K562 (cell line): Measurements from ENCODE around the gene PYROXD2. TPM values are rescaled to one million over a fixed set of nuclear protein-coding genes. Genes with fewer than 3 reads are reported as not detected.

ENCODE experiments used
- ATAC-seq: fragments of 200-7000 bp; cut with Tn5 transposase; 3 replicates; pipeline ENCODE4 v1.9.1; 2020; ENCODE audit warnings: moderate library complexity
- BruUV-seq: library from RNA; stranded (reverse); fragments of 400-500 nt; replicated peaks from 2 replicates; lab custom pipeline; 2021; lab: Mats Ljungman, UMichigan
- CTCF ChIA-PET: fragments of 300-600 bp; formaldehyde crosslinking; extraction: SDS; loops from one replicate; lab custom pipeline; 2021; ENCODE audit warnings: low intra/inter-chr PET ratio; lab: Yijun Ruan, JAX
- POLR2A ChIA-PET: fragments of 300-600, 350-650 bp; sonication (Branson Sonifier 250); formaldehyde crosslinking; extraction: SDS; loops from one replicate; lab custom pipeline; 2021; ENCODE audit warnings: antibody characterized with exemption, inconsistent platforms; lab: Yijun Ruan, JAX
- DNase-seq, 4 experiments: peaks; one replicate each; pipeline versions ENCODE4 v3.0.0 to v3.0.0-alpha.2; 2011 to 2018; ENCODE audit warnings: low spot score in 3 of 4, mixed read lengths in 3 of 4; ENCODE audit errors: extremely low read depth in 1 of 4
- FAIRE-seq: peaks from 2 replicates; lab custom pipeline; 2011; peaks lifted over from hg19 to GRCh38; lab: Jason Lieb, UNC
- H2AFZ ChIP-seq: 2 replicates; pipeline ENCODE4 v1.6.0; 2011; ENCODE audit warnings: low read depth, low read length, control low read depth, inconsistent platforms
- H3K27ac ChIP-seq: fragments of 200-600 bp; 3 replicates; pipeline ENCODE4 v1.8.0; 2011; ENCODE audit warnings: low read depth, mild to moderate bottlenecking, control low read depth, inconsistent platforms, low read length, moderate library complexity, mixed read lengths; ENCODE audit errors: extremely low read depth
- H3K27me3 ChIP-seq, 2 experiments: fragments of 300-600 bp in 1 of 2; 2 replicates in 1 of 2; 3 replicates in 1 of 2; pipeline versions ENCODE4 v1.6.0 to v1.8.0; 2011; ENCODE audit warnings: inconsistent platforms in 2 of 2, low read length in 2 of 2, mild to moderate bottlenecking in 1 of 2, mixed read lengths in 1 of 2, moderate library complexity in 1 of 2; ENCODE audit not compliant: control insufficient read depth in 2 of 2, insufficient read depth in 2 of 2
- H3K36me3 ChIP-seq: fragments of 300-600 bp; 3 replicates; pipeline ENCODE4 v1.8.0; 2011; ENCODE audit warnings: mild to moderate bottlenecking, low read length, inconsistent platforms; ENCODE audit not compliant: control insufficient read depth, insufficient read depth
- H3K4me1 ChIP-seq, 2 experiments: fragments of 200-600 bp in 1 of 2; replicated peaks in 1 of 2; 2 replicates in 1 of 2; 3 replicates in 1 of 2; pipeline versions ENCODE4 v1.5.1 to v1.8.0; 2011; ENCODE audit warnings: inconsistent platforms in 2 of 2, low read length in 2 of 2, mild to moderate bottlenecking in 1 of 2, mixed read lengths in 1 of 2, moderate library complexity in 1 of 2; ENCODE audit not compliant: control insufficient read depth in 2 of 2, insufficient read depth in 2 of 2
- H3K4me2 ChIP-seq: 2 replicates; pipeline ENCODE4 v1.6.1; 2011; ENCODE audit warnings: low read length, control low read depth, inconsistent platforms, mixed read lengths; ENCODE audit not compliant: insufficient read depth
- H3K4me3 ChIP-seq: fragments of 200-600 bp; sonication (generic), shearing (Covaris generic); 2 replicates; pipeline ENCODE4 v1.5.1; 2016; ENCODE audit warnings: control low read depth, inconsistent platforms
- H3K79me2 ChIP-seq: fragments of 200-600 bp; 3 replicates; pipeline ENCODE4 v1.8.0; 2011; ENCODE audit warnings: low read length, inconsistent platforms; ENCODE audit not compliant: control insufficient read depth, insufficient read depth
- H3K9ac ChIP-seq, 2 experiments: 2 replicates each; pipeline versions ENCODE4 v1.6.0 to v1.6.1; 2011; ENCODE audit warnings: low read depth in 2 of 2, low read length in 2 of 2, control low read depth in 1 of 2, inconsistent platforms in 1 of 2, mild to moderate bottlenecking in 1 of 2, mixed read lengths in 1 of 2; ENCODE audit not compliant: insufficient read depth in 1 of 2
- H3K9me1 ChIP-seq: one replicate; pipeline ENCODE4 v1.6.0; 2011; ENCODE audit warnings: inconsistent platforms, mild to moderate bottlenecking, low read length, moderate library complexity; ENCODE audit not compliant: control insufficient read depth, insufficient read depth
- H3K9me3 ChIP-seq: replicated peaks from 2 replicates; pipeline ENCODE4 v1.5.1; 2011; ENCODE audit warnings: low read depth, low read length, inconsistent platforms; ENCODE audit not compliant: control insufficient read depth, insufficient read depth
- H4K20me1 ChIP-seq: replicated peaks from 2 replicates; pipeline ENCODE4 v1.6.1; 2011; ENCODE audit warnings: low read length, inconsistent platforms, mixed read lengths; ENCODE audit not compliant: control insufficient read depth, insufficient read depth
- CHCHD3 ChIP-seq: fragments of 250-450 bp; sonication (Bioruptor Pico); IDR thresholded peaks from 2 replicates; pipeline ENCODE4 v2.1.2; 2022; ENCODE audit warnings: mild to moderate bottlenecking
- CREB3 ChIP-seq: fragments of 450-650 bp; conservative IDR thresholded peaks from 2 replicates; pipeline ENCODE4 v1.6.1; 2016; ENCODE audit warnings: missing genetic modification characterization, low read depth, mild to moderate bottlenecking, missing compliant biosample characterization, moderate library complexity
- KAT8 ChIP-seq: fragments of 450-650 bp; IDR thresholded peaks from 2 replicates; pipeline ENCODE4 v1.6.1; 2016; ENCODE audit warnings: low read depth, mild to moderate bottlenecking
- MCM2 ChIP-seq: fragments of 450-650 bp; IDR thresholded peaks from 2 replicates; pipeline ENCODE4 v1.6.1; 2017; ENCODE audit warnings: low read depth, mild to moderate bottlenecking
- NELFE ChIP-seq: IDR thresholded peaks from 2 replicates; pipeline ENCODE4 v1.6.1; 2011; ENCODE audit warnings: mild to moderate bottlenecking; ENCODE audit not compliant: insufficient read depth, insufficient read length
- NR2C2 ChIP-seq, 2 experiments: fragments of 200-800 bp in 1 of 2; sonication (Bioruptor generic) in 1 of 2; sonication (generic) in 1 of 2; formaldehyde crosslinking in 1 of 2; IDR thresholded peaks; 2 replicates each; pipeline versions ENCODE4 v1.6.1 to v1.8.0; 2016 to 2022; ENCODE audit warnings: mild to moderate bottlenecking in 1 of 2, missing compliant biosample characterization in 1 of 2, missing genetic modification characterization in 1 of 2, missing genetic modification reagents in 1 of 2
- PHF21A ChIP-seq: fragments of 450-650 bp; IDR thresholded peaks from 2 replicates; pipeline ENCODE4 v1.6.1; 2017; ENCODE audit warnings: low read depth, borderline replicate concordance
- POLR2A ChIP-seq: fragments of 450-650 bp; conservative IDR thresholded peaks from 2 replicates; pipeline ENCODE4 v1.6.1; 2016
- PRPF4 ChIP-seq: fragments of 200-400 bp; formaldehyde crosslinking; IDR thresholded peaks from one replicate; pipeline ENCODE4 v1.6.1; 2017; ENCODE audit warnings: low read length, low read depth, mild to moderate bottlenecking; ENCODE audit not compliant: insufficient read depth, poor library complexity, severe bottlenecking
- SFPQ ChIP-seq: fragments of 200-400 bp; formaldehyde crosslinking; IDR thresholded peaks from 2 replicates; pipeline ENCODE4 v1.6.1; 2017; ENCODE audit warnings: mild to moderate bottlenecking, low read depth, low read length, moderate library complexity
- TEAD1 ChIP-seq, 2 experiments: fragments of 450-650 bp in 1 of 2; sonication (generic) in 1 of 2; formaldehyde crosslinking; IDR thresholded peaks; 2 replicates each; pipeline versions ENCODE4 v1.4.0 to v1.8.0; 2020 to 2022; ENCODE audit warnings: mild to moderate bottlenecking in 2 of 2, missing genetic modification reagents in 1 of 2
- ZC3H11A ChIP-seq: IDR thresholded peaks from 2 replicates; pipeline ENCODE4 v1.6.1; 2012; ENCODE audit warnings: low read depth, low read length, improper control_type of control experiment
- ZNF282 ChIP-seq: sonication (generic); formaldehyde crosslinking; IDR thresholded peaks from 2 replicates; pipeline ENCODE4 v1.8.1; 2023; ENCODE audit warnings: missing genetic modification reagents
- WGBS: fragments of 100-300 bp; shearing (Covaris generic); methylation state at CpG from one replicate; pipeline ENCODE4 v1.1.6; 2016; ENCODE audit warnings: low coverage, mixed read lengths; ENCODE audit not compliant: insufficient coverage; ENCODE audit errors: missing lambda C conversion rate; 5-methylcytosine and 5-hydroxymethylcytosine counted together
- in situ Hi-C: fragments of 300-500 bp; cut with MboI; formaldehyde crosslinking; loops from 4 replicates; pipeline ENCODE4 v1.15.0; 2018; ENCODE audit warnings: inconsistent platforms, mixed read lengths
- intact Hi-C: fragments of 100-400 bp; cut with micrococcal nuclease; formaldehyde crosslinking; loops from 2 replicates; pipeline ENCODE4 v1.14.2; 2022
- polyA plus RNA-seq, 8 experiments: library from polyadenylated mRNA; depleted of rRNA in 4 of 8; stranded (reverse) in 5 of 8; unstranded in 3 of 8; fragments of >200 nt; fragmentation: Nextera tagmentation in 2 of 8; fragmentation: Illumina TruSeq in 1 of 8; extraction: Ambion mirVana in 2 of 8; extraction: Trizol in 1 of 8; gene quantifications; 2 replicates each; pipeline versions ENCODE4 v1.2.1 to v1.2.3, GENCODE V29; 2011 to 2014; ENCODE audit warnings: inconsistent platforms in 1 of 8, missing spikeins in 1 of 8
- total RNA-seq, 7 experiments: library from RNA; depleted of rRNA in 6 of 7; stranded (reverse); fragments of >200 nt in 6 of 7; fragmentation: Illumina TruSeq in 2 of 7; extraction: Trizol in 2 of 7; gene quantifications; 2 replicates each; pipeline versions ENCODE4 v1.2.1 to v1.2.3, GENCODE V29; 2011 to 2021; ENCODE audit warnings: low replicate concordance in 1 of 7
- TF ChIP-seq, protein P1 (sequence below): fragments of 450-650 bp; IDR thresholded peaks from 2 replicates; pipeline ENCODE4 v1.6.1; 2016; ENCODE audit warnings: missing biosample characterization, missing genetic modification characterization
- TF ChIP-seq, protein P2 (sequence below): fragments of 150-350 bp; conservative IDR thresholded peaks from 2 replicates; pipeline ENCODE4 v1.6.1; 2014; ENCODE audit warnings: low read length

The PYROXD2 gene
- total and polyA plus RNA-seq, 9 of the 15 experiments (the other 6 are each of a cell fraction or from before 2014, with no cell fraction given), result 0.14 to 1.4 (median 0.58) TPM

DNA sequence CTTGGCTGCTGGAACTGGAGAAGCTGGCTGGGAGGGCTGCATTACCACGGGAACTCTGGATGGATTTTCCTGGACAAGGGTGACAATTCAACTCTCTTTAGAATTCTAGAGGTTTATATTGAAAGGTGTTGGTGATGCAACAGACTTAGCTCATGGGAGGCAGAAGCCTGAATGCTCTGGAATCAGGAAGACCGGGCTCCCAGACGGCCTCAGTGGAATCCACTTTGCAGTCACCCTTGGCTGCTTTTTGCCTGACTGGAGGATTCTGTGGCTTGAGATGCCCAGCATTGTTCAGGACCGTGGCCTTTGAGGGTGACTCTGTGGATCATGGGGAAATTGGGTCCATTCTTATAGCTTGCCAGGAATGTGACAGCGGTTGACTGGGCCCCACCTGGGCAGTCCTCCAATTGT is 32.3 kb downstream of the PYROXD2 start:
- Histone ChIP-seq H3K4me2 (no peak overlapping the region), H3K79me2 (no peaks in the 10 kb centered on the region), H3K27ac (no peak overlapping the region), H3K36me3 (no peaks in the 10 kb centered on the region), H3K9me3 (no peaks in the 10 kb centered on the region), H3K27me3 (peaks cover 0 to 31% of the 10 kb centered on the region in 2 experiments; a peak in 2 of 5 replicates), H3K9ac (no peak overlapping the region), H2AFZ (no peak overlapping the region), H3K4me1 (peaks cover 0 to 6% of the 10 kb centered on the region in 2 experiments; a peak in 3 of 5 replicates), H4K20me1 (no peaks in the 10 kb centered on the region), H3K9me1 (no peaks in the 10 kb centered on the region), H3K4me3 (no peak overlapping the region)
- BruUV-seq, result no TSS peak
- no peak for ATAC-seq
- DNase-seq, result no peak
- intact Hi-C loops, result no loop called here
- no peak for FAIRE-seq
- 2% methylated on average over 4 of the region's 5 CpGs for WGBS
- POLR2A ChIA-PET, result no interaction called here
- CTCF ChIA-PET, result no interaction called here
- TF ChIP-seq ZC3H11A, result no peak
- TF ChIP-seq CHCHD3 (CRISPR knock-in tag), result no peak
- TF ChIP-seq PRPF4, result no peak
- no peak for TF ChIP-seq TEAD1 (CRISPR knock-in tag; IDR thresholded peaks at IDR 0.05)
- TF ChIP-seq NR2C2 (CRISPR knock-in tag; IDR thresholded peaks at IDR 0.05), result no peak
- no peak for TF ChIP-seq NR2C2 (tag; IDR thresholded peaks at IDR 0.05)
- TF ChIP-seq POLR2A, result no peak
- no peak for TF ChIP-seq ZNF282 (CRISPR knock-in tag)
- TF ChIP-seq, protein P1, sequence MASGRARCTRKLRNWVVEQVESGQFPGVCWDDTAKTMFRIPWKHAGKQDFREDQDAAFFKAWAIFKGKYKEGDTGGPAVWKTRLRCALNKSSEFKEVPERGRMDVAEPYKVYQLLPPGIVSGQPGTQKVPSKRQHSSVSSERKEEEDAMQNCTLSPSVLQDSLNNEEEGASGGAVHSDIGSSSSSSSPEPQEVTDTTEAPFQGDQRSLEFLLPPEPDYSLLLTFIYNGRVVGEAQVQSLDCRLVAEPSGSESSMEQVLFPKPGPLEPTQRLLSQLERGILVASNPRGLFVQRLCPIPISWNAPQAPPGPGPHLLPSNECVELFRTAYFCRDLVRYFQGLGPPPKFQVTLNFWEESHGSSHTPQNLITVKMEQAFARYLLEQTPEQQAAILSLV, result no peak
- TF ChIP-seq CREB3 (tag), result no peak
- TF ChIP-seq MCM2, result no peak
- TF ChIP-seq NELFE, result no peak
- TF ChIP-seq, protein P2, sequence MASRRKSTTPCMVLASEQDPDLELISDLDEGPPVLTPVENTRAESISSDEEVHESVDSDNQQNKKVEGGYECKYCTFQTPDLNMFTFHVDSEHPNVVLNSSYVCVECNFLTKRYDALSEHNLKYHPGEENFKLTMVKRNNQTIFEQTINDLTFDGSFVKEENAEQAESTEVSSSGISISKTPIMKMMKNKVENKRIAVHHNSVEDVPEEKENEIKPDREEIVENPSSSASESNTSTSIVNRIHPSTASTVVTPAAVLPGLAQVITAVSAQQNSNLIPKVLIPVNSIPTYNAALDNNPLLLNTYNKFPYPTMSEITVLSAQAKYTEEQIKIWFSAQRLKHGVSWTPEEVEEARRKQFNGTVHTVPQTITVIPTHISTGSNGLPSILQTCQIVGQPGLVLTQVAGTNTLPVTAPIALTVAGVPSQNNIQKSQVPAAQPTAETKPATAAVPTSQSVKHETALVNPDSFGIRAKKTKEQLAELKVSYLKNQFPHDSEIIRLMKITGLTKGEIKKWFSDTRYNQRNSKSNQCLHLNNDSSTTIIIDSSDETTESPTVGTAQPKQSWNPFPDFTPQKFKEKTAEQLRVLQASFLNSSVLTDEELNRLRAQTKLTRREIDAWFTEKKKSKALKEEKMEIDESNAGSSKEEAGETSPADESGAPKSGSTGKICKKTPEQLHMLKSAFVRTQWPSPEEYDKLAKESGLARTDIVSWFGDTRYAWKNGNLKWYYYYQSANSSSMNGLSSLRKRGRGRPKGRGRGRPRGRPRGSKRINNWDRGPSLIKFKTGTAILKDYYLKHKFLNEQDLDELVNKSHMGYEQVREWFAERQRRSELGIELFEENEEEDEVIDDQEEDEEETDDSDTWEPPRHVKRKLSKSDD, result no peak
- no peak for TF ChIP-seq KAT8
- no peak for TF ChIP-seq SFPQ
- TF ChIP-seq PHF21A, result no peak
- in situ Hi-C loops, result no loop called here
